ENCODE data around the gene TEX22. TPM values are rescaled to one million over a fixed set of nuclear protein-coding genes. Genes with fewer than 3 reads are reported as not detected.

TEX22 gene
- total and polyA plus RNA-seq, 2 experiments from 2014 or later = 0.21 TPM

DNA sequence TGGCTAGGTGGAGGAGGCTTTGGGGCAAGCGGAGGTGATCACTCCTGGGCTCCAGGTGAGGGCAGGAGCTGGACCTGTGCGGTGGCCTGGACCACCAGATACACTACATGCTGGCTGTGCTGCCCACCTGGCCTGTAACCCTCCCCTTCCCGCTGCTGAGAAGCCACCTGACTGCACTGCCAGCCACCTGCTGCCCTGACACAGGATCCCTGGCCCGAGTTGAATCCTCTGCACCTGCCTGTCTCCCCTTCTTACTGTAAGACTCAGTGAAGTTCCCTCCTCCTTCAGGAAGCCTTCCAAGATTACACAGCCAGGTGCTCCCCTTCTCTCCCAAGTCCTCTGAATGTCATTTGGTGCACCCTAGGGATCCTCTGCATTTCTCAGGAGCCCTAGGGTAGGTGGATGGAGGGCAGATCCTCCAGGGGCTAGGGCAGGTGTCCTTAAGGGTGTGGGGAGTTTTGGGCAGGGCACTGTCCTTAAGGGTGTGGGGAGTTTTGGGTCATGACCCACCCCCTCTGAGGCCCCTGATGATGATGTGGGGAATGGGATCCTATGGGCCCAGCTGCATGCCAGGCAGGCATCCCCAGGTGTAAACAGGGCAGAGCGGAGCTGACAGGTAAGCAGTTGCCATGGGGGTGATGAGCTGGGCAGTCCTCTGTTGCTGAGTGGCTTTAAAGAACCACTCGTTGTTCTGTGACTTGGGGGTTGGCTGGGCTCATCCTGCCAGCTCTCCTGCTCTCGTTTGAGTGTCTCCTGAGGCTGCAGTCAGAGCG lies 14.6 kb downstream of the TEX22 start (continued):
- TF ChIP-seq, protein P1, sequence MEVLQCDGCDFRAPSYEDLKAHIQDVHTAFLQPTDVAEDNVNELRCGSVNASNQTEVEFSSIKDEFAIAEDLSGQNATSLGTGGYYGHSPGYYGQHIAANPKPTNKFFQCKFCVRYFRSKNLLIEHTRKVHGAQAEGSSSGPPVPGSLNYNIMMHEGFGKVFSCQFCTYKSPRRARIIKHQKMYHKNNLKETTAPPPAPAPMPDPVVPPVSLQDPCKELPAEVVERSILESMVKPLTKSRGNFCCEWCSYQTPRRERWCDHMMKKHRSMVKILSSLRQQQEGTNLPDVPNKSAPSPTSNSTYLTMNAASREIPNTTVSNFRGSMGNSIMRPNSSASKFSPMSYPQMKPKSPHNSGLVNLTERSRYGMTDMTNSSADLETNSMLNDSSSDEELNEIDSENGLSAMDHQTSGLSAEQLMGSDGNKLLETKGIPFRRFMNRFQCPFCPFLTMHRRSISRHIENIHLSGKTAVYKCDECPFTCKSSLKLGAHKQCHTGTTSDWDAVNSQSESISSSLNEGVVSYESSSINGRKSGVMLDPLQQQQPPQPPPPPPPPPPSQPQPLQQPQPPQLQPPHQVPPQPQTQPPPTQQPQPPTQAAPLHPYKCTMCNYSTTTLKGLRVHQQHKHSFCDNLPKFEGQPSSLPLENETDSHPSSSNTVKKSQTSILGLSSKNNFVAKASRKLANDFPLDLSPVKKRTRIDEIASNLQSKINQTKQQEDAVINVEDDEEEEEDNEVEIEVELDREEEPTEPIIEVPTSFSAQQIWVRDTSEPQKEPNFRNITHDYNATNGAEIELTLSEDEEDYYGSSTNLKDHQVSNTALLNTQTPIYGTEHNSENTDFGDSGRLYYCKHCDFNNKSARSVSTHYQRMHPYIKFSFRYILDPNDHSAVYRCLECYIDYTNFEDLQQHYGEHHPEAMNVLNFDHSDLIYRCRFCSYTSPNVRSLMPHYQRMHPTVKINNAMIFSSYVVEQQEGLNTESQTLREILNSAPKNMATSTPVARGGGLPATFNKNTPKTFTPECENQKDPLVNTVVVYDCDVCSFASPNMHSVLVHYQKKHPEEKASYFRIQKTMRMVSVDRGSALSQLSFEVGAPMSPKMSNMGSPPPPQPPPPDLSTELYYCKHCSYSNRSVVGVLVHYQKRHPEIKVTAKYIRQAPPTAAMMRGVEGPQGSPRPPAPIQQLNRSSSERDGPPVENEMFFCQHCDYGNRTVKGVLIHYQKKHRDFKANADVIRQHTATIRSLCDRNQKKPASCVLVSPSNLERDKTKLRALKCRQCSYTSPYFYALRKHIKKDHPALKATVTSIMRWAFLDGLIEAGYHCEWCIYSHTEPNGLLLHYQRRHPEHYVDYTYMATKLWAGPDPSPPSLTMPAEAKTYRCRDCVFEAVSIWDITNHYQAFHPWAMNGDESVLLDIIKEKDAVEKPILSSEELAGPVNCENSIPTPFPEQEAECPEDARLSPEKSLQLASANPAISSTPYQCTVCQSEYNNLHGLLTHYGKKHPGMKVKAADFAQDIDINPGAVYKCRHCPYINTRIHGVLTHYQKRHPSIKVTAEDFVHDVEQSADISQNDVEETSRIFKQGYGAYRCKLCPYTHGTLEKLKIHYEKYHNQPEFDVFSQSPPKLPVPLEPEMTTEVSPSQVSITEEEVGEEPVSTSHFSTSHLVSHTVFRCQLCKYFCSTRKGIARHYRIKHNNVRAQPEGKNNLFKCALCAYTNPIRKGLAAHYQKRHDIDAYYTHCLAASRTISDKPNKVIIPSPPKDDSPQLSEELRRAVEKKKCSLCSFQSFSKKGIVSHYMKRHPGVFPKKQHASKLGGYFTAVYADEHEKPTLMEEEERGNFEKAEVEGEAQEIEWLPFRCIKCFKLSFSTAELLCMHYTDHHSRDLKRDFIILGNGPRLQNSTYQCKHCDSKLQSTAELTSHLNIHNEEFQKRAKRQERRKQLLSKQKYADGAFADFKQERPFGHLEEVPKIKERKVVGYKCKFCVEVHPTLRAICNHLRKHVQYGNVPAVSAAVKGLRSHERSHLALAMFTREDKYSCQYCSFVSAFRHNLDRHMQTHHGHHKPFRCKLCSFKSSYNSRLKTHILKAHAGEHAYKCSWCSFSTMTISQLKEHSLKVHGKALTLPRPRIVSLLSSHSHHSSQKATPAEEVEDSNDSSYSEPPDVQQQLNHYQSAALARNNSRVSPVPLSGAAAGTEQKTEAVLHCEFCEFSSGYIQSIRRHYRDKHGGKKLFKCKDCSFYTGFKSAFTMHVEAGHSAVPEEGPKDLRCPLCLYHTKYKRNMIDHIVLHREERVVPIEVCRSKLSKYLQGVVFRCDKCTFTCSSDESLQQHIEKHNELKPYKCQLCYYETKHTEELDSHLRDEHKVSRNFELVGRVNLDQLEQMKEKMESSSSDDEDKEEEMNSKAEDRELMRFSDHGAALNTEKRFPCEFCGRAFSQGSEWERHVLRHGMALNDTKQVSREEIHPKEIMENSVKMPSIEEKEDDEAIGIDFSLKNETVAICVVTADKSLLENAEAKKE (CRISPR knock-in tag; IDR thresholded peaks at IDR 0.05) = no peak
- TF ChIP-seq, protein P2, sequence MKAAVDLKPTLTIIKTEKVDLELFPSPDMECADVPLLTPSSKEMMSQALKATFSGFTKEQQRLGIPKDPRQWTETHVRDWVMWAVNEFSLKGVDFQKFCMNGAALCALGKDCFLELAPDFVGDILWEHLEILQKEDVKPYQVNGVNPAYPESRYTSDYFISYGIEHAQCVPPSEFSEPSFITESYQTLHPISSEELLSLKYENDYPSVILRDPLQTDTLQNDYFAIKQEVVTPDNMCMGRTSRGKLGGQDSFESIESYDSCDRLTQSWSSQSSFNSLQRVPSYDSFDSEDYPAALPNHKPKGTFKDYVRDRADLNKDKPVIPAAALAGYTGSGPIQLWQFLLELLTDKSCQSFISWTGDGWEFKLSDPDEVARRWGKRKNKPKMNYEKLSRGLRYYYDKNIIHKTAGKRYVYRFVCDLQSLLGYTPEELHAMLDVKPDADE (IDR thresholded peaks at IDR 0.05) = no peak
- no peak for TF ChIP-seq ZNF331 (CRISPR knock-in tag; IDR thresholded peaks at IDR 0.05; ENCODE audit: low read depth)

DNA sequence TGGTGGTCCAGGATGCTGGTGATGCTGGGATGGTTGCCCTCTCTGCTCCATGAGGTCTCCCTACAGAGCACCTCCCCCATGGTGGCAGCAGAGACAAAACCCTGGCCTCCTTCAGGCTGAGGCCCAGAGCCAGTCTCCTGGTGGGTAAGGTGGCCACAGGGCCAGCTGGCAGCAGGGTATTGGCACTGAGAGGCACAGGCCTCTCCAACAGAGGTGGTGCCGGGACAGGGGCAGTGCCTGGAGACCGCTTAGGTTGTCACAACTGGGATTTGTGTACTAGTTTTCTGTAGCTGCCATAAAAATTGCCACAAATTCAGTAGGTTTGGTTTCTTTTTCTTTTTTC lies 15.2 kb downstream of the TEX22 start:
- Mint-ChIP-seq H3K4me3 (no peak overlapping the region), H3K36me3 (ENCODE audit: low read depth) (peaks cover 7% of the 10 kb centered on the region; the same call in 2 of the 3 replicates), H3K4me1 (peaks cover 18% of the 10 kb centered on the region), H3K9me3 (peaks cover 2% of the 10 kb centered on the region; the same call in 1 of the 3 replicates), H3K27ac (no peak overlapping the region), H3K27me3 (ENCODE audit: insufficient read depth, low read depth, poor library complexity) (peaks cover 54% of the 10 kb centered on the region)
- Histone ChIP-seq H3K4me2 (no peak overlapping the region), H3K27ac (ENCODE audit: low read depth) (no peak overlapping the region), H3K79me2 (replicated peaks; ENCODE audit: insufficient read depth) (no peaks in the 10 kb centered on the region), H3K4me1 (ENCODE audit: insufficient read depth) (peaks cover 11% of the 10 kb centered on the region; the same call in 1 of the 2 replicates), H3K27me3 (ENCODE audit: insufficient read depth) (peaks cover 56% of the 10 kb centered on the region), H3K9me2 (ENCODE audit: insufficient read depth) (no peaks in the 10 kb centered on the region), H4K20me1 (replicated peaks; ENCODE audit: insufficient read depth) (no peaks in the 10 kb centered on the region), H3K36me3 (ENCODE audit: insufficient read depth) (no peaks in the 10 kb centered on the region), H3F3A (replicated peaks; ENCODE audit: low read depth) (peaks cover 12% of the 10 kb centered on the region; the same call in 1 of the 2 replicates), H3K4me3 (no peak overlapping the region), H2AFZ (no peak overlapping the region)
- DNase-seq (ENCODE audit: low spot score) (no peak), ATAC-seq (no peak)
- TF ChIP-seq CREB1 (CRISPR knock-in tag; IDR thresholded peaks at IDR 0.05; ENCODE audit: low read depth) (no peak), EZH2phosphoT487 (IDR thresholded peaks at IDR 0.05; ENCODE audit: unreplicated experiment) (no peak), ZNF331 (CRISPR knock-in tag; IDR thresholded peaks at IDR 0.05; ENCODE audit: low read depth) (no peak), JUNB (IDR thresholded peaks at IDR 0.05; ENCODE audit: unreplicated experiment) (no peak), STAT1 (IDR thresholded peaks at IDR 0.05; ENCODE audit: unreplicated experiment) (no peak), NANOG (IDR thresholded peaks at IDR 0.05; ENCODE audit: borderline replicate concordance) (no peak), EZH2 (IDR thresholded peaks at IDR 0.05; ENCODE audit: low read depth, unreplicated experiment) (no peak)
- TF ChIP-seq, protein P3, sequence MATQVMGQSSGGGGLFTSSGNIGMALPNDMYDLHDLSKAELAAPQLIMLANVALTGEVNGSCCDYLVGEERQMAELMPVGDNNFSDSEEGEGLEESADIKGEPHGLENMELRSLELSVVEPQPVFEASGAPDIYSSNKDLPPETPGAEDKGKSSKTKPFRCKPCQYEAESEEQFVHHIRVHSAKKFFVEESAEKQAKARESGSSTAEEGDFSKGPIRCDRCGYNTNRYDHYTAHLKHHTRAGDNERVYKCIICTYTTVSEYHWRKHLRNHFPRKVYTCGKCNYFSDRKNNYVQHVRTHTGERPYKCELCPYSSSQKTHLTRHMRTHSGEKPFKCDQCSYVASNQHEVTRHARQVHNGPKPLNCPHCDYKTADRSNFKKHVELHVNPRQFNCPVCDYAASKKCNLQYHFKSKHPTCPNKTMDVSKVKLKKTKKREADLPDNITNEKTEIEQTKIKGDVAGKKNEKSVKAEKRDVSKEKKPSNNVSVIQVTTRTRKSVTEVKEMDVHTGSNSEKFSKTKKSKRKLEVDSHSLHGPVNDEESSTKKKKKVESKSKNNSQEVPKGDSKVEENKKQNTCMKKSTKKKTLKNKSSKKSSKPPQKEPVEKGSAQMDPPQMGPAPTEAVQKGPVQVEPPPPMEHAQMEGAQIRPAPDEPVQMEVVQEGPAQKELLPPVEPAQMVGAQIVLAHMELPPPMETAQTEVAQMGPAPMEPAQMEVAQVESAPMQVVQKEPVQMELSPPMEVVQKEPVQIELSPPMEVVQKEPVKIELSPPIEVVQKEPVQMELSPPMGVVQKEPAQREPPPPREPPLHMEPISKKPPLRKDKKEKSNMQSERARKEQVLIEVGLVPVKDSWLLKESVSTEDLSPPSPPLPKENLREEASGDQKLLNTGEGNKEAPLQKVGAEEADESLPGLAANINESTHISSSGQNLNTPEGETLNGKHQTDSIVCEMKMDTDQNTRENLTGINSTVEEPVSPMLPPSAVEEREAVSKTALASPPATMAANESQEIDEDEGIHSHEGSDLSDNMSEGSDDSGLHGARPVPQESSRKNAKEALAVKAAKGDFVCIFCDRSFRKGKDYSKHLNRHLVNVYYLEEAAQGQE (IDR thresholded peaks at IDR 0.05; ENCODE audit: unreplicated experiment) = no peak
